H1 (cell line): ENCODE results near the gene L3MBTL2. TPM values are rescaled to one million over a fixed set of nuclear protein-coding genes. Genes with fewer than 3 reads are reported as not detected.

Experiments
- CTCF ChIA-PET: fragments of 300-600 bp; sonication (Branson Sonifier 250); formaldehyde crosslinking; loops from one replicate; lab custom pipeline; 2021; ENCODE audit not compliant: partially characterized antibody; lab: Charles Lee
- POLR2A ChIA-PET: fragments of 300-600 bp; sonication (Branson Sonifier 250); formaldehyde crosslinking; loops from one replicate; lab custom pipeline; 2021; ENCODE audit warnings: inconsistent platforms; ENCODE audit not compliant: partially characterized antibody; lab: Charles Lee
- DNase-seq, 2 experiments: peaks; one replicate each; pipeline versions ENCODE4 v3.0.0 to v3.0.0-alpha.2; 2010 to 2022; ENCODE audit warnings: low spot score in 2 of 2, low read depth in 1 of 2, mixed read lengths in 1 of 2
- FAIRE-seq: peaks from 2 replicates; lab custom pipeline; 2011; peaks lifted over from hg19 to GRCh38; lab: Jason Lieb, UNC
- H2AFZ ChIP-seq: 2 replicates; pipeline ENCODE4 v1.8.1; 2012; ENCODE audit warnings: low read length, inconsistent platforms
- H2AK5ac ChIP-seq: 2 replicates; pipeline ENCODE4 v1.6.1; 2013; ENCODE audit warnings: low read depth, low read length
- H2BK120ac ChIP-seq: replicated peaks from 2 replicates; pipeline ENCODE3; 2013; ENCODE audit warnings: low read depth, low read length, inconsistent platforms
- H2BK12ac ChIP-seq: 2 replicates; pipeline ENCODE4 v1.6.1; 2013; ENCODE audit warnings: low read depth, low read length
- H2BK15ac ChIP-seq: 2 replicates; pipeline ENCODE4 v1.6.1; 2013; ENCODE audit warnings: low read length
- H2BK20ac ChIP-seq: 2 replicates; pipeline ENCODE4 v1.6.1; 2013; ENCODE audit warnings: low read length
- H2BK5ac ChIP-seq: 2 replicates; pipeline ENCODE4 v1.6.1; 2013; ENCODE audit warnings: low read depth, low read length
- H3K14ac ChIP-seq: 2 replicates; pipeline ENCODE4 v1.6.1; 2013; ENCODE audit warnings: inconsistent platforms; ENCODE audit not compliant: insufficient read length
- H3K18ac ChIP-seq: 2 replicates; pipeline ENCODE4 v1.6.1; 2013; ENCODE audit warnings: low read length; ENCODE audit errors: extremely low read depth
- H3K23ac ChIP-seq: 2 replicates; pipeline ENCODE4 v1.6.1; 2013; ENCODE audit warnings: inconsistent platforms; ENCODE audit not compliant: insufficient read length
- H3K23me2 ChIP-seq: 2 replicates; pipeline ENCODE4 v1.6.1; 2013; ENCODE audit warnings: low read depth, low read length
- H3K27ac ChIP-seq: 2 replicates; pipeline ENCODE4 v1.6.1; 2011; ENCODE audit warnings: low read depth, low read length, inconsistent platforms
- H3K27me3 ChIP-seq, 4 experiments: replicated peaks in 1 of 4; 1 replicate in 1 of 4; 2 replicates in 3 of 4; pipeline versions ENCODE4 v1.6.1 to v1.8.1; 2011 to 2013; ENCODE audit warnings: low read length in 3 of 4, mild to moderate bottlenecking in 3 of 4, inconsistent platforms in 2 of 4, mixed read lengths in 2 of 4, moderate library complexity in 1 of 4; ENCODE audit not compliant: control insufficient read depth in 3 of 4, insufficient read depth in 3 of 4; ENCODE audit errors: extremely low read depth in 1 of 4
- H3K36me3 ChIP-seq, 4 experiments: 2 replicates each; pipeline versions ENCODE4 v1.6.1 to v1.8.1; 2011 to 2013; ENCODE audit warnings: mild to moderate bottlenecking in 4 of 4, low read length in 3 of 4, moderate library complexity in 2 of 4, control low read depth in 1 of 4, inconsistent platforms in 1 of 4; ENCODE audit not compliant: insufficient read depth in 4 of 4, control insufficient read depth in 2 of 4
- H3K4ac ChIP-seq: replicated peaks from 2 replicates; pipeline ENCODE3; 2013; ENCODE audit warnings: low read length, low read depth, mixed read lengths, inconsistent platforms; ENCODE audit not compliant: insufficient read length
- H3K4me1 ChIP-seq, 4 experiments: replicated peaks in 1 of 4; 1 replicate in 1 of 4; 2 replicates in 3 of 4; pipeline versions ENCODE4 v1.6.1 to v1.8.1; 2011 to 2013; ENCODE audit warnings: low read length in 3 of 4, inconsistent platforms in 2 of 4, mixed read lengths in 1 of 4; ENCODE audit not compliant: insufficient read depth in 4 of 4, control insufficient read depth in 3 of 4
- H3K4me2 ChIP-seq, 2 experiments: 2 replicates each; pipeline versions ENCODE4 v1.6.1 to v1.8.1; 2011 to 2013; ENCODE audit warnings: low read depth in 2 of 2, low read length in 2 of 2, control low read depth in 1 of 2, inconsistent platforms in 1 of 2, mild to moderate bottlenecking in 1 of 2; ENCODE audit not compliant: insufficient read depth in 1 of 2
- H3K4me3 ChIP-seq, 4 experiments: fragments of 200-600, 300-600 bp in 1 of 4; sonication (generic), shearing (Covaris generic), sonication (Bioruptor Twin) in 1 of 4; 2 replicates each; pipeline versions ENCODE4 v1.5.1 to v1.8.1; 2011 to 2016; ENCODE audit warnings: low read length in 4 of 4, low read depth in 3 of 4, control low read depth in 2 of 4, inconsistent platforms in 2 of 4, mild to moderate bottlenecking in 2 of 4, mixed read lengths in 1 of 4, moderate library complexity in 1 of 4; ENCODE audit not compliant: insufficient read depth in 2 of 4; ENCODE audit errors: extremely low read depth in 1 of 4
- H3K56ac ChIP-seq: replicated peaks from 2 replicates; pipeline ENCODE3; 2013; ENCODE audit warnings: low read depth, mild to moderate bottlenecking, mixed read lengths, low read length, inconsistent platforms; ENCODE audit not compliant: insufficient read length
- H3K79me1 ChIP-seq: 2 replicates; pipeline ENCODE4 v1.6.1; 2013; ENCODE audit warnings: low read depth, low read length, control low read depth
- H3K79me2 ChIP-seq, 2 experiments: 2 replicates each; pipeline versions ENCODE4 v1.6.1 to v1.8.1; 2012 to 2013; ENCODE audit warnings: low read length in 2 of 2, mild to moderate bottlenecking in 2 of 2, inconsistent platforms in 1 of 2; ENCODE audit not compliant: insufficient read depth in 2 of 2, control insufficient read depth in 1 of 2
- H3K9ac ChIP-seq, 4 experiments: replicated peaks in 1 of 4; 1 replicate in 1 of 4; 2 replicates in 3 of 4; pipeline versions ENCODE4 v1.6.1 to v1.8.1; 2011 to 2013; ENCODE audit warnings: low read depth in 3 of 4, low read length in 3 of 4, control low read depth in 2 of 4, mild to moderate bottlenecking in 2 of 4, moderate library complexity in 2 of 4, inconsistent platforms in 1 of 4; ENCODE audit errors: extremely low read depth in 1 of 4
- H3K9me3 ChIP-seq, 2 experiments: 2 replicates each; pipeline versions ENCODE4 v1.6.1 to v1.8.1; 2012 to 2013; ENCODE audit warnings: mild to moderate bottlenecking in 2 of 2, moderate library complexity in 2 of 2, control low read depth in 1 of 2, inconsistent platforms in 1 of 2, low read depth in 1 of 2, low read length in 1 of 2, mixed read lengths in 1 of 2; ENCODE audit not compliant: insufficient read depth in 2 of 2
- H4K20me1 ChIP-seq, 2 experiments: replicated peaks in 1 of 2; 2 replicates each; pipeline versions ENCODE3 to v1.8.1; 2011 to 2013; ENCODE audit warnings: inconsistent platforms in 2 of 2, low read length in 2 of 2, mild to moderate bottlenecking in 1 of 2; ENCODE audit not compliant: insufficient read depth in 2 of 2, control insufficient read depth in 1 of 2
- H4K5ac ChIP-seq: 2 replicates; pipeline ENCODE4 v1.6.1; 2013; ENCODE audit warnings: low read length, low read depth, mixed read lengths, inconsistent platforms; ENCODE audit not compliant: insufficient read length
- H4K8ac ChIP-seq: 2 replicates; pipeline ENCODE4 v1.8.0; 2013; ENCODE audit warnings: mild to moderate bottlenecking, moderate library complexity, low read length, inconsistent platforms; ENCODE audit not compliant: insufficient read depth; ENCODE audit errors: extremely low read depth
- H4K91ac ChIP-seq: replicated peaks from 2 replicates; pipeline ENCODE3; 2013; ENCODE audit warnings: low read length, mixed read lengths, inconsistent platforms; ENCODE audit not compliant: insufficient read length
- WGBS, 2 experiments: shearing (Covaris generic) in 1 of 2; methylation state at CpG; one replicate each; pipeline versions ENCODE4 v1.1.6 to v1.1.7; 2013 to 2015; ENCODE audit warnings: low lambda C conversion rate in 2 of 2, mixed read lengths in 2 of 2, inconsistent platforms in 1 of 2, low coverage in 1 of 2, missing lambda C conversion rate in 1 of 2; ENCODE audit not compliant: insufficient replicate concordance in 2 of 2, insufficient coverage in 1 of 2, insufficient read length in 1 of 2; ENCODE audit errors: extremely low coverage in 1 of 2, missing lambda C conversion rate in 1 of 2; 5-methylcytosine and 5-hydroxymethylcytosine counted together
- polyA plus RNA-seq, 7 experiments: library from polyadenylated mRNA; depleted of rRNA in 3 of 7; stranded (reverse) in 5 of 7; unstranded in 2 of 7; fragments of >200 nt in 5 of 7; fragments of 200-250 nt in 2 of 7; gene quantifications; 1 replicate in 5 of 7; 2 replicates in 1 of 7; 4 replicates in 1 of 7; pipeline versions ENCODE4 v1.2.1 to v1.2.3, GENCODE V29; 2011 to 2013; ENCODE audit warnings: missing spikeins in 2 of 7, mixed read lengths in 2 of 7
- total RNA-seq: library from RNA; stranded (reverse); fragmentation: NEBNext Ultra II Directional; extraction: Animal tissue kit (Norgen Biotek cat#: 25700); gene quantifications from 2 replicates; pipeline ENCODE4 v1.2.1, GENCODE V29; 2021

The L3MBTL2 gene
- total and polyA plus RNA-seq, 2 of the 8 experiments (the other 6 are each of a cell fraction or from before 2014, with no cell fraction given) = 23.9 to 24.9 TPM

GRCh38 chr22:41260871-41261270 is 55.8 kb downstream of the L3MBTL2 start:
- ChIA-PET CTCF (interaction anchor here (1.7 kb wide), 1 partner anchor 17 kb away, joined by 3 read pairs; no protein-coding TSS in a partner anchor), POLR2A (interaction anchor here (1.4 to 4.7 kb wide), 2 partner anchors 9 to 14 kb away, joined by 3 to 28 read pairs; no protein-coding TSS in a partner anchor)
- no peak overlapping the region; the same call in 1 of the 2 replicates for H4K8ac ChIP-seq
- no peak overlapping the region for H3K56ac ChIP-seq
- no peak overlapping the region for H3K14ac ChIP-seq
- no peak overlapping the region for H4K91ac ChIP-seq
- no peaks in the 10 kb centered on the region for H3K23me2 ChIP-seq
- no peak overlapping the region for H2AFZ ChIP-seq
- H4K20me1 ChIP-seq = peaks cover 15 to 29% of the 10 kb centered on the region in 2 experiments
- no peak overlapping the region for H2BK120ac ChIP-seq
- no peak overlapping the region for H3K4ac ChIP-seq
- H2AK5ac ChIP-seq = no peak overlapping the region
- H2BK5ac ChIP-seq = no peak overlapping the region
- peaks cover 0 to 4% (median under 1%) of the 10 kb centered on the region in 4 experiments; a peak in 2 of 7 replicates for H3K4me1 ChIP-seq
- no peak overlapping the region for H4K5ac ChIP-seq
- no peak overlapping the region for H2BK15ac ChIP-seq
- H3K4me3 ChIP-seq = no peak overlapping the region
- H3K27ac ChIP-seq = no peak overlapping the region
- H3K4me2 ChIP-seq = no peak overlapping the region
- H3K9me3 ChIP-seq = no peaks in the 10 kb centered on the region
- H3K79me2 ChIP-seq = no peaks in the 10 kb centered on the region; a peak in 1 of 4 replicates
- no peak for FAIRE-seq
- no peak overlapping the region for H3K9ac ChIP-seq
- H3K36me3 ChIP-seq = peaks cover 63 to 95% (median 80%) of the 10 kb centered on the region in 4 experiments
- 98% methylated on average over 7 of the region's 7 CpGs; no CpG with 5 or more reads in 1 of the 2 experiments for WGBS, 2 experiments
- H2BK12ac ChIP-seq = no peak overlapping the region
- H3K79me1 ChIP-seq = peaks cover 13% of the 10 kb centered on the region
- H2BK20ac ChIP-seq = no peak overlapping the region
- DNase-seq = no peak
- no peaks in the 10 kb centered on the region for H3K27me3 ChIP-seq
- H3K18ac ChIP-seq = no peak overlapping the region
- no peak overlapping the region for H3K23ac ChIP-seq
